SH-SY5Y (cell line): ENCODE measurements around the gene RALGAPA2.

ENCODE experiments used
- GATA2 ChIP-seq: IDR thresholded peaks from 2 replicates; pipeline ENCODE4 v1.6.1; 2011; ENCODE audit warnings: mild to moderate bottlenecking, low read depth, low read length
- GATA3 ChIP-seq: IDR thresholded peaks from 2 replicates; pipeline ENCODE4 v1.6.1; 2011; ENCODE audit warnings: low read depth, mild to moderate bottlenecking, low read length, moderate library complexity

RALGAPA2 gene

DNA sequence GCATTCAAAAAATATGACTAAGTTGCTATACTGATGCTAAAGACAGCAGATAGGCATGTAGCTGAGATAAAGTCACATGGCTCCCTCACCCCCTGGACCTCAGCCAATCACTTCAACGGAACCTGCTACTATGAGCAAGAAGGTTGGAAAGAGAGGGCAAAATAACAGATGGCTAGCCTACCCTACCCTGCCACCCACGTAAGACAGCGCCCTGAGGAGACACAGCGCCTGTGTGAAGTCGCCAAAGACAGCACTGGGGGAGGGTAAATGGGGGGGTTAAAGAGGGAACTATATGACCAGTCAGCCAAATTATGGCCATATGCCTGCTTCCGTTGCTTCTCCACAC lies 163.2 kb downstream of the RALGAPA2 start:
- TF ChIP-seq GATA2 (no peak), GATA3 (no peak)

DNA sequence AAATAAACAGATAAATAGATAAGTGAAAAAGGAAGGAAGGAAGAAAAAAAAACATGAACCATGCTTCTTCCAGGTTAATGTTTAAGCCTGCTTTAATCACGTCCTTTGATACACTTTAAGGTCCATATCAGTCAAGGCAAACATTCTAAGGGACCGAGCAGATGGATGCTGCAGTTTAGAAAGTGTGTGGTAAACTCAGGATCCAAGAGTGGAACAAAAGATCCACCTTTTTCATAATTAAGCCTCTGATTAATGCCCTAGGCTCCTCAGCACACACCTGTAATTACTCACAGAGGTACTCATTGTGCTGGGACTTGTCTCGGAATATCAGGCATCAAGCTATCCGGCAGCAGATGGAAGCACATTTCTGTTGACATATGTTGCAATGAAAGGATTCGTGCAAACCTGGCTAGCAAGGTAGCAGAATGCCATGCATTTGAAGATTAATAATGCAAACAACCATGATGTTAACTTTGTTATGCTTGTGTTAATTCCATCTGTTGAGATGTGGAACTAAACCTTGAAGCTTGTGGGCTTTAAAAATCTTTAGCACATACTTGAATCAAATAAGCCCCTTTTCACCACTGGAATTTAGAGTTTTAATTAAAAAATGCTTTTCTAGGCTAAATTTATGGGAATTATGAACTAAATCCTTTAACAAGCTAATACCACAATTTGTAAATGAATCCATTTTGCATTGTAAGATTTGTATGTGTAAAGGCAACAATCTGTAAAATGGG lies 163.7 kb downstream of the RALGAPA2 start:
- TF ChIP-seq GATA3 (no peak), GATA2 (no peak)

DNA sequence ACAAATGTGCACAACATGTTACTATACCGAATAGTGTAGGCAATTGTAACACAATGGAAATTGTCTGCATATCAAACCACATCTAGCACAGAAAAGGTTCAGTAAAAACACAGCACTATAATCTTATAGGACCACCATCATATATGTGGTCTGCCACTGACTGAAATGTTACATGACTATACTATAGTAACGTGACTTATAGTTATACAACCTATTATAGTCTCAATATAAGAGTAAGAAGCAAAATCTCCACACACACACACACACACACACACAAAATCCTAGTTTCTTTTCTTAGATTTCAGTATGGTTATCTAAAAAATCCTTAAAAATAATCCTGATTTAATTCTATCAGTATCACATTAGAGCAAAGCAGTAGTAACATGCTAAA lies 164.6 kb downstream of the RALGAPA2 start:
- TF ChIP-seq GATA2, result no peak
- TF ChIP-seq GATA3, result no peak

DNA sequence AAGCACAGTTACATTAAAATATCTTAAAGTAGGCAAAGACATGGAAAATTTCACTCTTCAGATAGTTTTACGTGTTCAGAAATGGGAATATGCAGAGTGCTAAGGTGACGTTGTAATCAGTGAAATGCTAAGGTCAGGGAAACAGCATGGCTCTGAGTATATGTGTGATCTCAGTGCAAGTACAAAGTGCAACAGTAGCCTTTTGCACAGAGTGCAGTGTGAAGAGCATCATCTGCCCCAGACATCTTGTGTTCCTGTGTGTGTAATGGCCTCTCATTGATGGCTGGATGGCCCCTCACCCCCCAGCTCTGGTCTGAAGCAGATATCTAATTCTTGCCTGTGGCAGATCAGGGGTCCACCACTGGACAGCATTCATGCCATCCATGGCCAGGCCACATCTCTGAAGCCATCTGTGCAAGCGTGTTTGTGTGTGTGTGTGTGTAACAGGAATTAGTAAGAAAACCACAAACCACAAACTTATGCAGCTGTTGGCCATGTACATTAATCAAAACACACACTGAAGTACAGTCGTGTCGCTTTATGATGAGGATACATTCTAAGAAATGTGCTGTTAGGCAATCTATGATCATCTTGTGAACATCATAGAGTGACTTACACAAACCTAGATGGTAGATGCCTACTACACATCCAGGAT lies 165.1 kb downstream of the RALGAPA2 start:
- TF ChIP-seq GATA2 (no peak), GATA3 (no peak)

DNA sequence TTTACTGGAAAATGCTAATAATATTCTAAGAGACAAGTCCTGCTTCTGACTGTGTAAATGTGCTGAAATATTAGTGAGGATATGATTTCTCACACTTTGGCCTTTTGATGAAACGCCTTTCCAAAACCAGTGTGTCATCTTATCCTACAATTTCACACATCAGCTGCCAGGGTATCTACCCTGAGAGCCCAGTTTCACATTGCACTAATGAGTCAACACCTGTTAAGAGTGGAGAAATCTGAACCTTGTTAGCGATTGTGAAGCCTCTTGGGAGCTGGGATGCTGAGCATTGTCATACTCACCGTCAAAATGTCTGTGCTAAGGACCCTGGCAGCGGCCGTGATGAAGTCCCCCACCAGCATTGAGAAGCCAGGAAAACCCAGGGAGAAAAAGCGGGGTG lies 166.0 kb downstream of the RALGAPA2 start:
- TF ChIP-seq GATA3 (no peak), GATA2 (no peak)

DNA sequence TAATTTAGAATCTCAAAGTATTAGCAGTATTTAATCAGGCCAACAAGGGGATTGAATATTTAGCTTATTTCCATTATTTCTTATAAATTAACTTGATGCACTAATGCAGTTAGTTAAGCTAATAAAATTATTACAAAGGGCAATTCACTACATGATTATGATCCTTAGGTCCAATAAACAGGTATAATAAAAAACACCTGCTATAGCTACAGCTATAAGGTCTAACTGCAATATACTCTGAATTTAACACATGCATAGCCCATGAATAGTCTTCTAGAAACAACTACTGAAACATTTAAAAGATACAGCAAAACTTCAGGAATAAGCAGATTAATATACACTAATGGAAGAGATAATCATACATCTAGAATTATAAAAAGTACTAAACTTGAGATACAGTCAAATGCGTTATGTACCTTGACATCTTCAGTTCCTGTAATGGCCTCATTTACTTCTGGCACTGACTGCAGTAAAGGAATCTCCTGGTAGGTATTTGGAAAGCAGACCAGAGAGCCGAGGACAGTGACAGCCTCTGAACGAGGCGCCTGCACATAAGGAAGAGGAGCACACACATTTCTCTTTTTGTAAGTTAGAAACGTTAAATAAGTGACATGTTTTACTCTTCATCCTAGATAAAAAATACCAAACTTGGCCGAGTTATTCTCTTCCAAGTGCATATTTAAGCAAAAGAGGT lies 176.1 kb downstream of the RALGAPA2 start:
- TF ChIP-seq GATA2 (no peak), GATA3 (no peak)

DNA sequence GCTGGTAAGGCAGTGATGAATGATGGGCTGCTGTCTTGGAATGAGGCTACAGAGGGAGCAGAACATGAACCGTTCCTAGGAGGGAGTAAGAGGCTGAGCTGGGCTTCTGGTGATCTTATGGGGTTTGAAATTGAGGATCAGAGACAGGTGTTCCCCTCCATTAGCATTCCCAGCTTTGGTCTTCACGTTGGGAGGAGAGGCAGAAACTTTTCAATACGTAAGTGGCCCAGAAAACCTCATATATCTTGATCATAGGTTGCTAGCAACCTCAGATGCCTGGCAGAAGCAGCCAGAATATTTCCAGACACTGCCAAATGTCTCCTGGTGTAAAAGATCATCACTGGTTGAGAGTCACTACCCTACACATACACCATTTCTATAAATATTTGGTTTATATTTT lies 177.4 kb downstream of the RALGAPA2 start:
- TF ChIP-seq GATA3 (no peak), GATA2 (no peak)

DNA sequence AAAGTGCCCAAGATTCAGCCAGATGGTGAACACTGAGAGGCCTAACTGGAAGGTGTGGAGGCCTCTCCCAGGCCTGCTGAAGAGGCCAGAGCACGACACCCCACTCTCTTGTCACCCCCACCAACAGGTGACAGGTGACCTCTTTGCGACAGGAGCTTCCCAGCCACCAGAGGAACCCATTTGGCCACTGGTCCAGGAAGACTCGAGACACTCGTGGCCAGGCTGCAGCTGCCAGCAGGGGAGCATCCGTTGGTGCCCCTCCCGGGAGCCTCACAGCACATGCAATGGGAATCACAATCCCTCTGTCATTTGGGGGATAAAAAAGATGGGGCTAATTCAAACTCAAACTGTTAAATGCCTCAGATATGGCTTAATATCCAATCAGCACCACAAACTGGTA lies 181.2 kb downstream of the RALGAPA2 start:
- no peak for TF ChIP-seq GATA2
- no peak for TF ChIP-seq GATA3

DNA sequence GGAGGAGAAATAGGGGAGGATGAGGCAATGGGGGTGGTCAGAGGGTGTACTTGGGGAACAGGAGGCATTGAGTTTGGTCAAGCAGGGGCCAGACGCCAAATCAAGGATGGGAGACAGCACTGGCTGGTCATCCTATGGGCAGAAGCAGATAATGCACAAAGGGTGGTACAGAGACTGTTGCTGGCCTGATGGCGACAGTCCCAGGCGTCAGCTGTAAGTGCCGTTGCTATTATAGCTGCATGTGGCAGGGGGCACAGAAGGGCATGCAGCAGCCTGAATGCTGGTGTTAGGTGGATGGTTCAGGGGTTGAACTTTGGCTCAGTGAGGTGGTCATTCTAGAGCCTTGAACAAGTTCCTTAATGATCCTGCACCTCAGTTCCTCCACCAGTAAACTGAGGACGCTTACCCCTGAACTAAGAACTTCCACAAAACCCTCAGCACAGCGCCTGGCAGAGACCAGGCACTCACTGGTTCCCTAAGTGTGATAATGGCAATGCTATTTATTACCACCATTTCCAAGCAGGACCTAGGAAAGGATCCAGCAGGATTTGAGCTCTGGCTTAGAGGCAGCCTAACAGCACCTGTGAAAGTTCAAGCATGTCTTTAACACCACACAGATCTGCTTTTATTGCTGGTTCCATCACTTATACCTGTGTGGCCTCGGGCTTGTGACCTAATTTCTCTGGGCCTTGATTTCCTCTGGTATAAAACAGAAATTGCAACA lies 181.9 kb downstream of the RALGAPA2 start:
- TF ChIP-seq GATA2, result no peak
- TF ChIP-seq GATA3, result no peak

DNA sequence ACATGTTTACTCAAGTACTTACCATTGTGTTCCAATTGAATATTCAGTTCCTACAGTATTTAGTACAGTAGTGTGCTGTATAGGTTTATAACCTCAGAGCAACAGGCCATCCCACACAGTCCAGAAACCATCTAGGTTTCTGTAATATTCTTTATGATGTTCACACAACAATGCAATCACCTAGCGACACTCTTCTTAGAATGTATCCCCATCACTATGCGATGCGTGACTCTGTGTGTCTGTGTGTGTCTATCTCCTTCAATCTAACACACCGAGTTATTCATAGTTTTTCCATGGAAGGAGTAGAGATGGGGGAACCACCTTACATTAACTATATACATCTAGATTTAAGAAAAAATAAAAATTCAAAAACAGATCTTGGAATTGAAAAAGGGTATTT lies 182.8 kb downstream of the RALGAPA2 start:
- TF ChIP-seq GATA3 (no peak), GATA2 (no peak)

DNA sequence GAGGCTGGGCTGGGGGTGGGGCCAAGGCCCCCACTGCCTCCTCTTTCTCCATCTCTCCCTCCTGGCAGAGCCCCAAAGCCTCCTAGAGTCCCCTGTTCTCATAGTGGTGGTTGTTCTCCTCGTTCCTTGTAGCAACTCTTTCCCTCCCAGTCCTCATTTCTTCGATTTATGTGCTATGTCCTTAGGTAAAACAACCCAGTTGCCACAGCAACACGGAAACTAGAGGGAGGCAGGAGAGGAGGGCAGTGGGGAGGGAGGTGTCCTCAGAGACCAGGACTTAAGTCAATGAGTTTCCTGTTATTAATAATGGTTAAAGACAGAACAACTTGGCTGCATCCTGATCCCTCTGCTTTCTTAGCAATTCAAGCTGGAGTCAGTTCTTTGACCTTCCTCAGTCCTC lies 183.6 kb downstream of the RALGAPA2 start:
- TF ChIP-seq GATA3, result no peak

DNA sequence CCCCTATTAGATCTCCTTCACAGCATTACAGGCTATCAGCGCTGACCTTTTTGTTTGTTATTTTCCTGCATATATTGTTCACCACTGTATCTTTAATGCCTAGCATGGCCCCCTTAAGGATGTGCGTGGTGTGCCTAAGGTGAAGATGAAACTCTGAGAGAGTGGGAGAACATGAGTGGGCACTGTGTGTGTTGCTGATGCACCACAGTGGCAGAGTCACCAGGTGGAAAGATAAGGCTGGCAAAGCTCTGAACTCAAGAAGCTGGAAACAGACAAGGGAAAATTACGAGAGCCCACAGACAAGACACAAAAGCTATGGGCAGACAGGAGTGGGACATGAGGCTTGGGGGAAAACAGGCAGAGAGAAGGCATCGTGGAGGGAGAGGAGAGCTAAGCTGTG lies 184.8 kb downstream of the RALGAPA2 start:
- TF ChIP-seq GATA3, result no peak
- TF ChIP-seq GATA2, result no peak

DNA sequence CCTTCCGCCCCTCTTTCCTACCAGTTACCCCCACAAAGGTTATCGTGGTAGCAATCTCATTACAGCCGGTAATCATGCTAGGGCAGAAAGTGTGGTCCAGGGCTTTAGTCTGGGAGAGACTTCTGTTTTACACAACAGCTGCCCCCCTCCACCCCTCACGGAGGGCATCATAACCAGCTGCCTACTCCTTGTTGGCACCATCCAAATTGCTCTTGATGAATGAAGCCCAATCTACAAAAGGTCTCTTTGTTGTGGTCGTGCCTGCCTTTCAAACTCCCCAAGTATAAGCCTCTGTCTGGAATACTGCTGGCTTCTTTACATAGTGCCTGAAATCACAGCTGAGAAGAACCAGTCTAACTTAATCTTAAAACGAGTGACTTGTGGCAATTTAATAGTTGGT lies 186.7 kb downstream of the RALGAPA2 start:
- TF ChIP-seq GATA3, result no peak
- no peak for TF ChIP-seq GATA2

DNA sequence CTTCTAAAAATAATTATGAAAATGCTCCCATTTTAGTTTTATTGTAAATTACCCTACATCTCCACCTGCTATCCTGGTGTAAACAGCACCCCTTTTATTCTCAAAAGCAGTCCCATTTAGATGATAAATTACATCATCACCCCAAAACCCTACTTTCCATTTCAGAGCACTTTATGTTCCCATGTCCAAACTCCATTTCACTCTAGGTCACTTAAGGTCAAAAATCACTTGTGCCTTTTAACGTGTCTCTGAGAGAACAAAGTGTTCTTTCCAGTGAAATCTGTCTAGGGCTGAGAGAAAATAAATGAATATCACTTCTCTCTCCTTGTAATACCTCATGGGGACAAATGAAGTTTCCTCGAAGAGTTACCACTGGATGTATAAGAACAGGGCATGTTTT lies 187.2 kb downstream of the RALGAPA2 start:
- TF ChIP-seq GATA3, result no peak

DNA sequence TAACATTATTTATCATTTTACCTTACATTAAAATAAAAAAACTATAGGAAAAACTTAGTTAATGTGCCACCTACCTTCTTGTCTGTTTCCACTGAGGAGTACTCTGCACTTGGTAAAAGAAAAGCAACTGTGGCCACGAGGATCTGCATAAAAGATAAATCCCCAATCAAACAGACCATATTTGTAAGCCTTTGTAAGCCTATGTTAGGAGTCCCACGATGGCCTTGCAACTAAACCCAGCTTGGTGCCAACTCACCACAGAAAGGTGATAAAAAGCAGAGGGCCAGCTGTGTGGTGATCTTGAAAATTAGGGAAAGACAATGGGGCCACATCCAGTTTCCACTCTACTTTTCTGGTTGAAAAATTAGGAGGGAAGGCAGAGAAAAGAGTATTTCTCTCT lies 187.7 kb downstream of the RALGAPA2 start:
- TF ChIP-seq GATA2, result no peak

DNA sequence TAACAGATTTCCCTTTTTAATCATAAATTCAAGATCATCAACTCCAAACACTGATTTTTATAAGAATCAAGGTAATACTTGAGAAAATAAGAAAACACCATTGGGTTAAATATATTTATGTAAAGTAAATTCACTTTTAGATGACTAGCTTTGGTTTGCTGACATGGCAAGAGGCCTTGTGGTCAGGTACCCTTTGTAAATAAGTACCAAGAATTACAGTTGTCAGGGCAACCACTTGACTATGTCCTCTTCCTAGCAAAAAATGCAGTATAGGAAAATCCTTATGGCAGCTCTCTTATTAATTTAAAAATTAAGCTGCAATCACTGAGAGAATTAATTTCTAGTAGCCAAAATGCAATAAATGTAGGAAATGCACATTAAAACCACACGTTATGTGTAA lies 190.7 kb downstream of the RALGAPA2 start:
- TF ChIP-seq GATA2 (no peak), GATA3 (no peak)
